GM12875 (cell line): ENCODE measurements around the gene ALB.

ENCODE experiments used
- H3K4me3 ChIP-seq: one replicate; pipeline ENCODE4 v1.5.1; 2011; ENCODE audit warnings: low read depth, low read length, control low read depth
- TF ChIP-seq, protein P1 (sequence below): IDR thresholded peaks from 2 replicates; pipeline ENCODE4 v1.5.1; 2011; ENCODE audit warnings: low read depth, mild to moderate bottlenecking, control low read depth, inconsistent platforms, low read length, moderate library complexity, borderline replicate concordance; ENCODE audit not compliant: insufficient read depth

Gene ALB

DNA sequence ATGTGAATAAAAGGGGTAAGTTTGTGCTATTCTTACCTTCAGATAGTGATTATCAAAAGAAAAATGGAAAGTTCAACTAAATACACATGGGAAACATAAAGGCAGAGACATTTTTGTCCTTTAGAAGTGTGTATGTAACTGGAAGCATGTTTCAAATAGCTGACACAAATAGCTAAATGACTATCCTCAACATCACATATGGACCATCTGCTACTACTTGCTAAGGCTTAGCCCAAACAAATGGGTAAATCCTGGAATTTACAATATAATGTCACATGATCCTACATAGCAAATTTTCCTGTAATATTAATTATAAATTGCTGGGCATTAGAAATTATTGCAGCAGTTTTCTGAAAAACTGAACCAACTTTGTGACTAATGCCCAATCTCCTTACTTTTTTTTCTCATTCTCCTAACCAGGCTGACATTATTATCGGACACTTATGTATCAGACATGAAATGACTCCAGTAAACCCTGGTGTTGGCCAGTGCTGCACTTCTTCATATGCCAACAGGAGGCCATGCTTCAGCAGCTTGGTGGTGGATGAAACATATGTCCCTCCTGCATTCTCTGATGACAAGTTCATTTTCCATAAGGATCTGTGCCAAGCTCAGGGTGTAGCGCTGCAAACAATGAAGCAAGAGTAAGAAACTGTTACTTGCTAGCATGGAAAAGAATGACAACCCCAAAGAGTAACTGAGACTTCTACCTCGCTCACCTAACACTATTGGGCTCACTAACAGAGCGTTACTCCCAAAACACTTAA lies 48.1 kb downstream of the ALB start:
- TF ChIP-seq, protein P1, sequence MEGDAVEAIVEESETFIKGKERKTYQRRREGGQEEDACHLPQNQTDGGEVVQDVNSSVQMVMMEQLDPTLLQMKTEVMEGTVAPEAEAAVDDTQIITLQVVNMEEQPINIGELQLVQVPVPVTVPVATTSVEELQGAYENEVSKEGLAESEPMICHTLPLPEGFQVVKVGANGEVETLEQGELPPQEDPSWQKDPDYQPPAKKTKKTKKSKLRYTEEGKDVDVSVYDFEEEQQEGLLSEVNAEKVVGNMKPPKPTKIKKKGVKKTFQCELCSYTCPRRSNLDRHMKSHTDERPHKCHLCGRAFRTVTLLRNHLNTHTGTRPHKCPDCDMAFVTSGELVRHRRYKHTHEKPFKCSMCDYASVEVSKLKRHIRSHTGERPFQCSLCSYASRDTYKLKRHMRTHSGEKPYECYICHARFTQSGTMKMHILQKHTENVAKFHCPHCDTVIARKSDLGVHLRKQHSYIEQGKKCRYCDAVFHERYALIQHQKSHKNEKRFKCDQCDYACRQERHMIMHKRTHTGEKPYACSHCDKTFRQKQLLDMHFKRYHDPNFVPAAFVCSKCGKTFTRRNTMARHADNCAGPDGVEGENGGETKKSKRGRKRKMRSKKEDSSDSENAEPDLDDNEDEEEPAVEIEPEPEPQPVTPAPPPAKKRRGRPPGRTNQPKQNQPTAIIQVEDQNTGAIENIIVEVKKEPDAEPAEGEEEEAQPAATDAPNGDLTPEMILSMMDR = no peak
- no peak overlapping the region for H3K4me3 ChIP-seq

DNA sequence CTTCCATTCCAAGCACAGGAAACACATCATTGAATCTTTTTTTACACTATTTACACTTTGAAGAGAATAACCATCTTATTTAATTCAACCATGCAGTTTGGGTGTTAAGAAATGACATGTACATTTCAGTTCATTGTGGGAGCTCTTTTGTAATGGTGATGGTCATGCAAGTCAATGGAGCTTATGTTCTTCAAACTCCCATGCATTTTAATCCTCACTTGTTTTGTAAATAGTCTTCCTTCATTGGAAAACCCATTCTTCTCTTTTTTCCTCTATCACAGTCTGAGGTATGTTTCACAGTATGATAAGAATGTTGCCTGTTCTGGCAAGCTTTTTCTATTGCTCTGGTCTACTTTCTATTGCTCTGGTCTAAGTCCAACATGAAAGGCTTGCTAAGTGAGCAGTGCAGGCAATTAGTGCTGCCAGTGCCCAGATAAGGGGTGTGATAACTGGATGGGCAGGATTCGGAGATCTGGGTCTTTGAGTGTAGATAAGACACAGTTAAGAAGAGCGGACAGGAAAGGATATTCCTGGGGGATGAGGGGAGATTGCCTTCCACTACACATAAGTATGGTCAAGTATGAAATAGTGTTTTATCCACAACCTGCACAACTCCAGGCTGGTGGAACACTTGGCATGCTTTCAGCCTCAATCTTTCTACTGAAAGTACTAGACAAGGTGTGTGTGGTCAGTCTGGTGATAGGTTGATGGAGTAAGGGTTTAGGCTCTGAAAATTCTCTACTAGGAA lies 49.0 kb downstream of the ALB start:
- TF ChIP-seq, protein P1 = no peak

DNA sequence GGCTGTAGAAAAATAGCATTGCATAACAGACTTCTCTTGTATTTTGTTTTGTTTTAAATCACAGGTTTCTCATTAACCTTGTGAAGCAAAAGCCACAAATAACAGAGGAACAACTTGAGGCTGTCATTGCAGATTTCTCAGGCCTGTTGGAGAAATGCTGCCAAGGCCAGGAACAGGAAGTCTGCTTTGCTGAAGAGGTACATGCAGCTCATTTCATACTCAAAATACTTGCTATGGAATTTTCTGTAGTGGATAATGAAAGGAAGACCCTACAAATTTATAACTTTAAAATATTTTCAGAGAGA lies 49.6 kb downstream of the ALB start:
- H3K4me3 ChIP-seq = no peak overlapping the region
- TF ChIP-seq, protein P1 = no peak

More for the DNA sequence above, 49.0 kb downstream of the ALB start:
- no peak overlapping the region for H3K4me3 ChIP-seq

DNA sequence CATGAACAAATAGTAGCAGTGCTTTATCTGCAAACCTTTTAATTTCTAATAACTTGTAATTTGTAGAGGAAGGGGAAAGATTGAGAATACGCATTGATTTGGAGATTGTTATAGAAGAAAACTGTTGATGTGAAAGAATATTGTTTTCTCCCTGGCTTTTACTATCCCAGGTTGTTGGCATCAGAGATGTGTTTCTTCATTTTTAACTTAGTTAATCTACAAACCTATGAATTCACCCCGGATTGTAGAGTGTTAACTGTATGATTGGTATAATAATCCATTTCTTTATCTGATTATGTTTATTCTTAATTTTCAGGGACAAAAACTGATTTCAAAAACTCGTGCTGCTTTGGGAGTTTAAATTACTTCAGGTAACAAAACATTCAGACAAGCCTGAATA lies 50.8 kb downstream of the ALB start:
- TF ChIP-seq, protein P1 = no peak

DNA sequence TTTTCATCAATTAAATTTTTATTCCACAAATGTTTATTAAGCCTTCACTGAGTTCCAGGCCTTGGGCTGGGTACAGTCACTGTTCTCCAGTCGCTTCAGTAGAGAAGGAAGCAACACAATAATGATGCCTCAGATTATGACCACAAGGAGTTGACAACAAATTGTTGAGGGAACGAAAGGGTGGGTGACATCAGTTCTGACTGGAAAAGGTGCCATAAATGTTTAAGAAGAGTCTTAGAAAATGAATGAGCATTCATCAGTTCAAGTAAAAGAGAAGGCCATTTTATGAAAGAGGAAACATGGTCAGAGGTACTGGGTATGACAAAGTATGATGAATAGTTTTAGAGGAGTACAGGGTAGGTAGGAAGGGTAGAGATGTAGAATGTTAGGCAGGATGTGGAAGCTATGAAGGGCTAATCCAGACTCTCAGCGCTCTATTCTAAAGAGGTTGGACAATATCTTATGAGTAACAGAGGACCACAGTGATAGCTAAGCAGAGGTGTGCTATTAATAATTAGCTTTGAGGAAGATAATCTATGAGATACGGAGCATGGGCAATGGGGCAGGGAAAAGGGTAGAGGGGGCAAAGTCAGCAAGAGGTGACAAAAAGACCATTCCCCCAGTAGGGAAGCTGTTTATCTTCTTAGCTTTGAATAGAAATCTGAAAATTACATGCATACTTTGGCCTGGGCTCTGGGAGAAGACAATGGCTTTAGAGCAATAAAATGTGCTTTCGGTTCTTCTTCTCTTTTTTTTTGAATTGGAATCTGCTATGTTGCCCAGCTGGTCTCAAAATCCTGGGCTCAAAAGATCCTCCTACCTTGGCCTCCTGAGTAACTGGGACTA lies 52.3 kb downstream of the ALB start:
- TF ChIP-seq, protein P1 = no peak
- H3K4me3 ChIP-seq = no peak overlapping the region

More for the DNA sequence above, 50.8 kb downstream of the ALB start:
- no peak overlapping the region for H3K4me3 ChIP-seq

DNA sequence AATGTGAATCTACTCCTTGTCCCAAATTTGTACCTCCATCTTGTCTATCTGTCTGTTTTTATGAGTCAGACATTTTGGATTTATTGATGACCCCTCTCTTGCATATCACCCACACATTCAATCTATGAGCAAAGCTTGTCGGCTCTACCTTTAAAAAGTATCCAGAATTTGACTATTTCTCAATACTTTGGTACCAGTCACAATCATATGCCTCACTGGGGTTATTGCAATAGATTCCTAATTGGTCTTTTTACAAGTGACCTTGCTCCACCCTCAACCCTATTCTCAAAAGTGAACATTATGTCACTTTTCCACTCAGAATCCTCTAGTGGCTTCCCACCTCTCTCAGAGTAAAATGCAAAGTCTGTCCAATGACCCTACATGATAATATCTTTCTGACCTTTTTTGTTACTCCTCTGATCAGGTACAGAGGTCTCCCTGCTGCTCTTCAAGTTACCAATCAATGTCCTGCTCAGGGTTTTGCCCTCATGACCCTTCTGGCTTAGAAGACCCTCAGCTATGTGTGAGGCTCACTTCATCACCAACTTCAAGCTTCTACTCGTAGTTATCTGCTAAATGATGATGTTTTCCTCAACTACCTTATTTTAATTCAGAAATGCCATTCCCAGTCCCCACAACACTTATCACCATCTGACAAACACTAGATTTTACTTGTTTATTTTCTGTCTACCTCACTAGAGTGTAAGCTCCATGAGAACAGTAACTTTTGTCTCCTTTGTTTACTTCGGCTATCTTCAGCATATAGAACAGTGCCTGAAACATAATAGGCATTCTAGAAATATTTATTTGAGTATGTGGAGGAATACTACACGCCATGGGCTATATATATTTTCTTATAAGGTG lies 54.3 kb downstream of the ALB start:
- TF ChIP-seq, protein P1 = no peak
- no peak overlapping the region for H3K4me3 ChIP-seq
